IPS-11a (cell line): ENCODE data around the gene PDIA5.

Source experiments
- H3K4me3 ChIP-seq: one replicate; pipeline ENCODE4 v1.5.1; 2013; ENCODE audit warnings: low read depth, low read length, control low read depth

The PDIA5 gene

GRCh38 chr3:123089611-123090331 lies 22.9 kb downstream of the PDIA5 start:
- no peak overlapping the region for H3K4me3 ChIP-seq

GRCh38 chr3:123090728-123091531 lies 24.1 kb downstream of the PDIA5 start:
- H3K4me3 ChIP-seq = no peak overlapping the region

GRCh38 chr3:123092243-123092642 lies 25.4 kb downstream of the PDIA5 start:
- no peak overlapping the region for H3K4me3 ChIP-seq

GRCh38 chr3:123093696-123094095 lies 26.9 kb downstream of the PDIA5 start:
- H3K4me3 ChIP-seq = no peak overlapping the region

GRCh38 chr3:123094516-123095313 lies 27.9 kb downstream of the PDIA5 start:
- no peak overlapping the region for H3K4me3 ChIP-seq

- H3K4me3 ChIP-seq = no peak overlapping the region
Observed at GRCh38 chr3:123096126-123096525, 29.3 kb downstream of the PDIA5 start.

- H3K4me3 ChIP-seq = no peak overlapping the region
Observed at GRCh38 chr3:123096731-123097130, 29.9 kb downstream of the PDIA5 start.

- no peak overlapping the region for H3K4me3 ChIP-seq
Observed at GRCh38 chr3:123098426-123099330, 31.9 kb downstream of the PDIA5 start.

GRCh38 chr3:123099331-123100192 lies 32.7 kb downstream of the PDIA5 start:
- H3K4me3 ChIP-seq = no peak overlapping the region

GRCh38 chr3:123100193-123100776 lies 33.5 kb downstream of the PDIA5 start:
- H3K4me3 ChIP-seq = no peak overlapping the region

GRCh38 chr3:123102249-123102648 lies 35.4 kb downstream of the PDIA5 start:
- H3K4me3 ChIP-seq = no peak overlapping the region

- H3K4me3 ChIP-seq = no peak overlapping the region
Observed at GRCh38 chr3:123102826-123103225, 36.0 kb downstream of the PDIA5 start.

GRCh38 chr3:123104550-123104949 lies 37.7 kb downstream of the PDIA5 start:
- H3K4me3 ChIP-seq = no peak overlapping the region

GRCh38 chr3:123105201-123106189 lies 38.7 kb downstream of the PDIA5 start:
- no peak overlapping the region for H3K4me3 ChIP-seq

GRCh38 chr3:123110282-123110975 lies 43.6 kb downstream of the PDIA5 start:
- no peak overlapping the region for H3K4me3 ChIP-seq

GRCh38 chr3:123110976-123111615 lies 44.3 kb downstream of the PDIA5 start:
- no peak overlapping the region for H3K4me3 ChIP-seq

- no peak overlapping the region for H3K4me3 ChIP-seq
Observed at GRCh38 chr3:123111640-123112039, 44.8 kb downstream of the PDIA5 start.
